Left ventricle myocardium inferior (tissue), 1 donor: ENCODE measurements around the gene HDAC4. TPM values are rescaled to one million over a fixed set of nuclear protein-coding genes. Genes with fewer than 3 reads are reported as not detected.

Experiments used
- DNase-seq: peaks from one replicate; pipeline ENCODE4 v3.0.0-alpha.2; 2020
- H3K27ac ChIP-seq: fragments of 200-600 bp; replicated peaks from 2 replicates; pipeline ENCODE4 v1.8.0; 2021
- H3K27me3 ChIP-seq: fragments of 200-600 bp; 2 replicates; pipeline ENCODE4 v1.8.0; 2021; ENCODE audit warnings: low read depth
- H3K36me3 ChIP-seq: fragments of 200-600 bp; 2 replicates; pipeline ENCODE4 v1.8.0; 2021
- H3K4me1 ChIP-seq: fragments of 200-600 bp; 2 replicates; pipeline ENCODE4 v1.8.0; 2021
- H3K4me3 ChIP-seq: fragments of 200-600 bp; 2 replicates; pipeline ENCODE4 v1.8.0; 2021; ENCODE audit warnings: mild to moderate bottlenecking, moderate library complexity
- H3K9me3 ChIP-seq: fragments of 200-600 bp; replicated peaks from 2 replicates; pipeline ENCODE4 v1.8.0; 2021
- intact Hi-C: fragments of 100-400 bp; cut with micrococcal nuclease; formaldehyde crosslinking; loops from one replicate; pipeline ENCODE4 v1.11.0; 2022
- total RNA-seq: library from RNA; stranded (reverse); fragmentation: NEBNext Ultra II Directional; extraction: Animal tissue kit (Norgen Biotek cat#: 25700); gene quantifications from one replicate; pipeline ENCODE4 v1.2.1, GENCODE V29; 2021
- TF ChIP-seq, protein P1 (sequence below): fragments of 200-600 bp; IDR thresholded peaks from 2 replicates; pipeline ENCODE4 v1.8.0; 2021; ENCODE audit warnings: antibody characterized with exemption, mild to moderate bottlenecking, borderline replicate concordance
- donor health status: DM: no; HTN: yes; CAD: no; lungs with severe emphysema.

The HDAC4 gene
- total RNA-seq, 1 donor from 2014 or later, result 23.9 TPM

DNA sequence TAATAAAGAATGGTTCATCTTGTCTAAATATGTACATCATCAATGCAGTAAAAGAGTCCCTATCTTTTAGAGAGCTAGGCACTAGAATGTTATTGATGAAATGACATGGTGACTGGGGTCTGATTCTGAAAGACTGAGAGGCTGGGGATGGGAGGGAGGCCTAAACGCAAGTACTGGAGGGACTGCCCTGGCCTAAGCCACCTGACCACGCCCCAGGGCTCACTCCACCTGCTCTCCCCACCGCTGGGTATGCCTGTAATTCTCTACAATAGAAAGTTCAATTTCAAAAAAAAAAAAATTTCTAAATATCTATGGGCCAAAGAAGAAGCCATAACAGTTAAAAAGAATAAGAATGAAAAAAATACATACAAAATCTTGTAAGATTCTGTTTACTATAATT lies 194.0 kb downstream of the HDAC4 start:
- TF ChIP-seq, protein P1, sequence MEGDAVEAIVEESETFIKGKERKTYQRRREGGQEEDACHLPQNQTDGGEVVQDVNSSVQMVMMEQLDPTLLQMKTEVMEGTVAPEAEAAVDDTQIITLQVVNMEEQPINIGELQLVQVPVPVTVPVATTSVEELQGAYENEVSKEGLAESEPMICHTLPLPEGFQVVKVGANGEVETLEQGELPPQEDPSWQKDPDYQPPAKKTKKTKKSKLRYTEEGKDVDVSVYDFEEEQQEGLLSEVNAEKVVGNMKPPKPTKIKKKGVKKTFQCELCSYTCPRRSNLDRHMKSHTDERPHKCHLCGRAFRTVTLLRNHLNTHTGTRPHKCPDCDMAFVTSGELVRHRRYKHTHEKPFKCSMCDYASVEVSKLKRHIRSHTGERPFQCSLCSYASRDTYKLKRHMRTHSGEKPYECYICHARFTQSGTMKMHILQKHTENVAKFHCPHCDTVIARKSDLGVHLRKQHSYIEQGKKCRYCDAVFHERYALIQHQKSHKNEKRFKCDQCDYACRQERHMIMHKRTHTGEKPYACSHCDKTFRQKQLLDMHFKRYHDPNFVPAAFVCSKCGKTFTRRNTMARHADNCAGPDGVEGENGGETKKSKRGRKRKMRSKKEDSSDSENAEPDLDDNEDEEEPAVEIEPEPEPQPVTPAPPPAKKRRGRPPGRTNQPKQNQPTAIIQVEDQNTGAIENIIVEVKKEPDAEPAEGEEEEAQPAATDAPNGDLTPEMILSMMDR, result no peak
- H3K27ac ChIP-seq, result no peak overlapping the region

DNA sequence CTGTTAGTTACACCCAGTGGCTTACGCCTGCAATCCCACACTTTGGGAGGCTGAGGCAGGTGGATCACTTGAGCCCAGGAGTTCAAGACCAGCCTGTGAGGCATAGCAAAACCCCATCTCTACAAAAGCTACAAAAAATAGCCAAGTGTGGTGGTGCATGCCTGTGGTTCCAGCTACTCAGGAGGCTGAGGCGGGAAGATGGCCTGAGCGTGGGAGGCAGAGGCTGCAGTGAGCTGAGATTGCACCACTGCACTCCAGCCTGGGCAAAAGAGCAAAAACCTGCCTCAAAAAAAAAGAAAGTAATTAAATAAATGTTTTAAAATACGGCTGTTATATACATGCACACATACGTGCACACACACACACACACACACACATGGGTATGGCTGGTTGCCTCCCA lies 194.8 kb downstream of the HDAC4 start:
- TF ChIP-seq, protein P1, result no peak
- Histone ChIP-seq H3K9me3 (no peaks in the 10 kb centered on the region), H3K27ac (no peak overlapping the region), H3K27me3 (no peaks in the 10 kb centered on the region), H3K4me1 (peaks cover 31% of the 10 kb centered on the region), H3K4me3 (no peak overlapping the region), H3K36me3 (no peaks in the 10 kb centered on the region)
- DNase-seq, result no peak
- intact Hi-C loops, result no loop called here

More for the DNA sequence above, 194.0 kb downstream of the HDAC4 start:
- Histone ChIP-seq H3K36me3 (no peaks in the 10 kb centered on the region), H3K27me3 (no peaks in the 10 kb centered on the region), H3K9me3 (no peaks in the 10 kb centered on the region), H3K4me1 (peaks cover 31% of the 10 kb centered on the region), H3K4me3 (no peak overlapping the region)
- DNase-seq, result no peak
- intact Hi-C loops, result no loop called here

DNA sequence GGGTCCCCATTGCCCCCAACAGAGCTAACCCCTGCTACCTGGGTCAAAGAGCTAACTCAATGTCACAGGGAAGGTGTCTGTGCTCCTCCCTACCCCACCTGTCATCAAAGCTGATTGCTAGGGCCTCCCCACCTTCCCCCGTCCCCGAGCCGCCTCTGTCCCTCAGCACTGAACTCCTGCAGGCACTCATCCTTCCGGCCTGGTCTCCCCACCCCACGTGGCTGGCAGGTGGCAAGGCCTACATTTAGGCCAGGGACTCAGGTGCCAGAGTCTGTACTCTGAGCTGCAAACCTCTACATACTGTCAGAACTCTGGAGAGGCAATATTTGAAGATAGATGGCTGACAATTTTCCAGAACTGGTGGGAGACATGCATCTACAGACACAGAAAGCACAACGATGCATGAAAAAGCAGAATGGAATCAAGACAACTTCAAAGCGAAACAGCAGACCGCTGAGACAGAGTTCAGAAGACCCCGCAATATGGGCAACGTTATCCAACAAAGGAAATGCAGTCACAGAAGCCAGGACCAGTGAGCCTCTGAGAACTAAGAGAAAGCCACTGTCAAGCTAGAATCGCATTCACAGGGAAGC lies 195.8 kb downstream of the HDAC4 start:
- TF ChIP-seq, protein P1, result no peak
- intact Hi-C loops, result no loop called here
- no peak overlapping the region for H3K27ac ChIP-seq
- H3K27me3 ChIP-seq, result no peaks in the 10 kb centered on the region
- no peak overlapping the region for H3K4me3 ChIP-seq
- DNase-seq, result no peak
- H3K36me3 ChIP-seq, result no peaks in the 10 kb centered on the region
- H3K4me1 ChIP-seq, result peaks cover 34% of the 10 kb centered on the region
- H3K9me3 ChIP-seq, result no peaks in the 10 kb centered on the region

DNA sequence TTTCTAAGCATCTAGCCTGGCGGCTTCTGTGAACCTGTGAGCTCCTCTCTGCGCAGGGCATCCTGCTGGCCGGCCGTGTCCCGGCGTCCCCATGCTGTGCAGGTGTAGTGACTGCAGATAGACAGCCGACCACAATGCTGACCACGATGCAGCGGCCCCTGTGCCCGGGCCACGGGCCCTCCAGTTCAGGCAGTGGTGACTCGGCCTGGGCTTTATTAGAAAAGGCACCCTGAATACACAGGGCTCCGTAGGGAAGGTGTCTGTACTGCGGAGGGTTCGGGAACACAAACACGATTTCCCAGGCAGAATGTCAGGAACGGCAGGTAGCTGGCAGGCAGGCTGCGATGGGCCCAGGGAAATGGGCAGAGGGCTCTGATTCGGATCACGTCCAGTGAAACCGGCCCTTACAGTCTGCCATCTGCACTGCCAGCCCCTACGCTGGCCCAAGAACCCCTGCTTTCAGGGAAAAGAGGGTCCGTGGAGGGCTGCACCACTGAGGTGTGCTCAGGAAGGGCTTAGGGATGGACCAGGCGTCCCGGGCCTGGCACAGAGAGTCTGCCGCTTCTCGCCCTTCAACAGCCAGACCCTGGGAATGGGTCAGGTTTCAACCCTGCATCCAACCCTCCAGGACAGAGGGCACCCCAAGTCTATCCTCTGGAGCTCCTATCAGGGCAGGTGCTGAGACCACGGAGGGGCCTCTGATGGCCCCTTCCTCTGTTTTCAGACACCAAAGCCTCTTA lies 196.5 kb downstream of the HDAC4 start:
- TF ChIP-seq, protein P1, result no peak
- Histone ChIP-seq H3K27me3 (no peaks in the 10 kb centered on the region), H3K36me3 (no peaks in the 10 kb centered on the region), H3K4me1 (peaks cover 39% of the 10 kb centered on the region), H3K27ac (no peak overlapping the region), H3K9me3 (no peaks in the 10 kb centered on the region), H3K4me3 (no peak overlapping the region)
- no peak for DNase-seq
- intact Hi-C loops, result no loop called here

DNA sequence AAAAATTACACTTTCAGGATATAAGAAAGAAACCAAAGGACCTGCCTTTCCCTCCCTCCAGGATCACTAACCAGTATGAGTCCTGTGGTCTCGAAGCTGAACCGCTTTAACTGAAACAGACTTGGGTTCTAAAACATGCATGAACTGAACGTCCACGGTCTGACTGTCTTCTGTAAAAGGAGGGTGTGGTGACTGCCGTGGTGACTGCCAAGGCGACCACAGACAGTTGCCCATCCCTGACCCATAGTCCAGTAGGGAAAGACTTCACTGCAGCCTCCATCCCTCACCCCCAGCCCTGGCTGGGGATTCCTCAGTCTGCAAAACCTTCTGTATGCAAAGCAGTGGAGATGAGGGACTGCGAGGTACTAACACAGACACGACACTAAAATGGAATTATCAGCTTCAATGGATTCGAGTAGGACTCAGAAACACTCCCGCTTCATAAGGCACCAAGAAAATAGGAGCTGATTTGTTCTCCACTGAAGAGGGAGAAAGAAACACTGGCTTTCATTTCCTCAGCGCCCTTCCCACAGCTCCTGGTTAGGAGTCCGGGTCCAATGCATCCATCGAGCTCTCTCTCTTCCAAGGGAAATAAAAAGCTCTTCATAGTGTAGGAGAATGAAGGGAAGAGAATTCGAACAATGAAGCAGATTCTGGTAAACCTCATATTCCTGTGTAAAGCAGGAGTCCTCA lies 197.2 kb downstream of the HDAC4 start:
- TF ChIP-seq, protein P1, result no peak
- Histone ChIP-seq H3K4me1 (peaks cover 44% of the 10 kb centered on the region), H3K27me3 (no peaks in the 10 kb centered on the region), H3K9me3 (no peaks in the 10 kb centered on the region), H3K36me3 (no peaks in the 10 kb centered on the region), H3K4me3 (no peak overlapping the region), H3K27ac (no peak overlapping the region)
- no peak for DNase-seq
- intact Hi-C loops, result no loop called here
